ENCODE results near the gene PAQR9. TPM values are rescaled to one million over a fixed set of nuclear protein-coding genes. Genes with fewer than 3 reads are reported as not detected.

Gene PAQR9
- total RNA-seq, 1 donor from 2014 or later: not detected

DNA sequence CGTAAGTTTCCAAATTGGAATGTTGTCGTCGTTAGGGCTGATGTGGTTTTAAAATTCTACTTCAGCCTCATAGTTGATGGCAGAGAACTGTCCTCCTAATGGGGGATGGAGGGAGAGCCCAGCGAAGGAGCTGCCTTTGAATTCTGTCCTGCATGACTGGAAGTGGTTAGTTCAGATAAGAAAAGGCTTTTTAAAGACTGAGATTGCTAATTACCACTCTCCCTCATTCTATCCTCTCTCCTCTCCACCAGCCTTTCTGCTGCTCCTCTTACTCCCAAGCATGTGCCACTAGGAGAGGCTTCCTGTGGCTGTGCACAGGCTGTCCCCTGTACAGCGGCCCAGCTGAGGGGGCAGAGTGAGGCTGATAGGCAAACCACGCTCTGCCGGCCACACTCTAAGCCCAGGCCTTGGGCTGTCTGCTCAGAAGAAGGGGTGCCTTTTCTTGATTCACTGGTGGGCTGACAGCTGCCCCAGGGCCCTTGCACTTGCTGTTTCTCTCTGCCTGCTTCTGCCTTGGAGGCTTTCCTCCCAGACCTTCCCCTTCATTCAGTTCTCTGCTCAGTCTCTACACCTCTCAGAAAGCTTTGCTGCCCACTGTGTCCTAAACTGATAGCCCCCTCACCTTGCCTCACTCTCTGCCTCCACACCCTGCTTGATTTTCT, 8.7 kb upstream of the PAQR9 start:
- FAIRE-seq (no peak), DNase-seq (ENCODE audit: low read depth) (no peak)
- Histone ChIP-seq H3K4me3 (ENCODE audit: low read depth, low read length) (no peak overlapping the region), H3K27me3 (ENCODE audit: control insufficient read depth, insufficient read depth, low read length) (peaks cover 2% of the 10 kb centered on the region), H3K36me3 (ENCODE audit: control insufficient read depth, insufficient read depth, low read length) (no peaks in the 10 kb centered on the region)
- TF ChIP-seq, protein P1, sequence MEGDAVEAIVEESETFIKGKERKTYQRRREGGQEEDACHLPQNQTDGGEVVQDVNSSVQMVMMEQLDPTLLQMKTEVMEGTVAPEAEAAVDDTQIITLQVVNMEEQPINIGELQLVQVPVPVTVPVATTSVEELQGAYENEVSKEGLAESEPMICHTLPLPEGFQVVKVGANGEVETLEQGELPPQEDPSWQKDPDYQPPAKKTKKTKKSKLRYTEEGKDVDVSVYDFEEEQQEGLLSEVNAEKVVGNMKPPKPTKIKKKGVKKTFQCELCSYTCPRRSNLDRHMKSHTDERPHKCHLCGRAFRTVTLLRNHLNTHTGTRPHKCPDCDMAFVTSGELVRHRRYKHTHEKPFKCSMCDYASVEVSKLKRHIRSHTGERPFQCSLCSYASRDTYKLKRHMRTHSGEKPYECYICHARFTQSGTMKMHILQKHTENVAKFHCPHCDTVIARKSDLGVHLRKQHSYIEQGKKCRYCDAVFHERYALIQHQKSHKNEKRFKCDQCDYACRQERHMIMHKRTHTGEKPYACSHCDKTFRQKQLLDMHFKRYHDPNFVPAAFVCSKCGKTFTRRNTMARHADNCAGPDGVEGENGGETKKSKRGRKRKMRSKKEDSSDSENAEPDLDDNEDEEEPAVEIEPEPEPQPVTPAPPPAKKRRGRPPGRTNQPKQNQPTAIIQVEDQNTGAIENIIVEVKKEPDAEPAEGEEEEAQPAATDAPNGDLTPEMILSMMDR (IDR thresholded peaks at IDR 0.05; ENCODE audit: insufficient read depth, low read length, severe bottlenecking): no peak

DNA sequence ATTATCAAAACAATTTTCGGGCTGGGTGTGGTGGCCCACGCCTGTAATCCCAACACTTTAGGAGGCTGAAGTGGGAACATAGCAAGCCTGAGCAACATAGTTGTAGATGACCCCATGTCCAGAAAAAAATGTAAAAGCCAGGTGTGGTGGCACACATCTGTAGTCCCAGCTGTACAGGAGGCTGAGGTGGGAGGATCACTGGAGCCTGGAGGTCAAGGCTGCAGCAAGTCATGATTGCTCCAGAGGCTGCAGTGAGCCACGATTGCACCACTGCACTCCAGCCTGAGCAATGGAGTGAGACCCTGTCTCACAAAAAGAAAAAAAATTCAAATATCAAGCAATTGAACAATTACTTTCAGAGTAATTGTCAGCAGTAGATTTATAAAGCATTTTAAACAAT, 8.0 kb upstream of the PAQR9 start:
- FAIRE-seq (no peak), DNase-seq (ENCODE audit: low read depth) (no peak)
- Histone ChIP-seq H3K36me3 (ENCODE audit: control insufficient read depth, insufficient read depth, low read length) (no peaks in the 10 kb centered on the region), H3K27me3 (ENCODE audit: control insufficient read depth, insufficient read depth, low read length) (peaks cover 2% of the 10 kb centered on the region), H3K4me3 (ENCODE audit: low read depth, low read length) (no peak overlapping the region)
- TF ChIP-seq, protein P1 (IDR thresholded peaks at IDR 0.05; ENCODE audit: insufficient read depth, low read length, severe bottlenecking): no peak

DNA sequence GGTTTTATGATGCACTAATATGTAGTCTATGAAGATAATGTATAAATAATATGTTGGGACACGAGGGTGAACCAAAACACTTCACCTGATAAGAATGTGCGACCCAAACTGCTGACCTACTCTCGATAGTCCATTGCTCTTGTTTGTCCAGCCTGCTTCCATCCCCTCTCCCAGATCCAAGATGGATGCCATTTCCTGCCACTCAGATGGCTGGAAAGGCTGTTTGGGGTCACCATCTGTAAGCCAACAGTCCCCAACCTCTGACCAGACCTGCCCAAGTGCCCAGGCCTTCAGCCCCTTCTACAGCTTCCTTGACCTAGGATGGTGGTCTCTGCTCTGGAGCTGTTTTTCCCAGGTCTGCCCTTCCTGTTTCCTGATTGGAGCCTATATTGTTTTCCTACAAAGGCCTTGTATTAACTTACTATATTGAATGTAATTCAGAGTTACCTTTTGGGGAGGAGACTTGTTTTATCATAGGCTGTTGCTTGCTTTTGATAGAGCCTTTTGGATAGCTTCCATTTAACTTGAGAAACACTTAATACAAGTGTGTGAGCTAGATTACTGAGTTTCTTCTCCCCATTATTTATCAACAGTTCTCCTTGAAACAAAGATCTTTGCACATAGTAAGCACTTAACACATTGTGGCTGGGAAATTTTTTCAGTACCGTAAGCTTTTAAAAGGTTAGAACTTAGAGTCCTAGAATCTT, 5.0 kb upstream of the PAQR9 start:
- no peak for FAIRE-seq

DNA sequence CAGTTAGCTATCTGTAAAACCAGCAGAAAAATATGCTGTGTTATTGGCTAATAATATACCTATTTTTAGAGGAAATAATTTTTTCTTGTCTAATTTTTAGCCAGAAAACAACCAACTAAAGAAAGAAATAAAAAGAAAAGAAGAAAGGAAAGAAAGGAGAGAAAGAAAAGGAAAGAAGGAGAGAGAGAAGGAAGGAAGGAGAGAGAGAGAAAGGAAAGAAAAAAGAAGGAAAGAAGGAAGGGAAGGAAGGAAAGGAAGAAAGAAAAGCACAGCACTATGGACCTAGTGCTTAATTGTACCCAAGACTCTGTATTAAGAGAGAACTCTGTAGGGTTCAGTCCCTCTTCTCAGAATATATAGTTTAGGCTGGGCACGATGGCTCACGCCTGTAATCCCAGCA, 3.3 kb upstream of the PAQR9 start:
- no peak overlapping the region for H3K4me3 ChIP-seq (ENCODE audit: low read depth, low read length)
- TF ChIP-seq, protein P1 (IDR thresholded peaks at IDR 0.05; ENCODE audit: insufficient read depth, low read length, severe bottlenecking): no peak
- H3K36me3 ChIP-seq (ENCODE audit: control insufficient read depth, insufficient read depth, low read length): no peaks in the 10 kb centered on the region
- FAIRE-seq (no peak), DNase-seq (ENCODE audit: low read depth) (no peak)
- peaks cover 14% of the 10 kb centered on the region for H3K27me3 ChIP-seq (ENCODE audit: control insufficient read depth, insufficient read depth, low read length)

More for the DNA sequence above, 5.0 kb upstream of the PAQR9 start:
- Histone ChIP-seq H3K4me3 (ENCODE audit: low read depth, low read length) (no peak overlapping the region), H3K27me3 (ENCODE audit: control insufficient read depth, insufficient read depth, low read length) (peaks cover 10% of the 10 kb centered on the region), H3K36me3 (ENCODE audit: control insufficient read depth, insufficient read depth, low read length) (no peaks in the 10 kb centered on the region)
- no peak for DNase-seq (ENCODE audit: low read depth)
- TF ChIP-seq, protein P1 (IDR thresholded peaks at IDR 0.05; ENCODE audit: insufficient read depth, low read length, severe bottlenecking): no peak

DNA sequence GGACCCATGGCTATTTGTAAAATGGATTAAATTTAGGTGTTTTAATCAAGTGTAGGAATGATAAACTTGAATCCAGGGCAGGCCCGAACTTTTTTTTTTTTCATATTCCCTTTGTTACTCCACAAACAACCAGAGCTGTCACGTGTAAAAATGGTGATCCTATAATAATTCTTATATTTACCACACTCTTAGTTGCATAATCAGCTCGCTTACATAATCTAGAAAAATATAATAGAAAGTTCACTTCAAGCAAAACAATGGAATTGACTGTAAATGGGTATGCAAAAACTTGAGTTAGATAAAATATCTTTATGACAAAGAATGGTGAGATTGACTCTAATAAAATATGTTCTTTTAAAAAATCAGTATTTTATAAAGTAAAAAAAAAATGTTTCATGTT, 2.1 kb upstream of the PAQR9 start:
- peaks cover 12% of the 10 kb centered on the region for H3K27me3 ChIP-seq (ENCODE audit: control insufficient read depth, insufficient read depth, low read length)
- no peak for DNase-seq (ENCODE audit: low read depth)
- no peak for FAIRE-seq

More for the DNA sequence above, 2.1 kb upstream of the PAQR9 start:
- TF ChIP-seq, protein P1 (IDR thresholded peaks at IDR 0.05; ENCODE audit: insufficient read depth, low read length, severe bottlenecking): no peak
- Histone ChIP-seq H3K36me3 (ENCODE audit: control insufficient read depth, insufficient read depth, low read length) (no peaks in the 10 kb centered on the region), H3K4me3 (ENCODE audit: low read depth, low read length) (no peak overlapping the region)

Data from bronchial epithelial cell (primary cell).